Muscle of arm (tissue), 12 donors: ENCODE results near the gene LRRC26. TPM values are rescaled to one million over a fixed set of nuclear protein-coding genes. Genes with fewer than 3 reads are reported as not detected.
"Not testable (repeated sequence)": the region's sequence is repeated elsewhere in the genome, so short reads cannot be mapped to it uniquely, and the experiment has no call there.

Source experiments
- DNase-seq: peaks from one replicate; pipeline ENCODE4 v3.0.0-alpha.2; 2013
- polyA plus RNA-seq, 12 donors: library from polyadenylated mRNA; unstranded; fragments of 120-200 nt; gene quantifications; one replicate each; pipeline ENCODE4 v1.2.1, GENCODE V29; 2013; ENCODE audit not compliant: insufficient read length in 12 of 12

LRRC26 gene
- polyA plus RNA-seq, 12 donors = not detected

DNA sequence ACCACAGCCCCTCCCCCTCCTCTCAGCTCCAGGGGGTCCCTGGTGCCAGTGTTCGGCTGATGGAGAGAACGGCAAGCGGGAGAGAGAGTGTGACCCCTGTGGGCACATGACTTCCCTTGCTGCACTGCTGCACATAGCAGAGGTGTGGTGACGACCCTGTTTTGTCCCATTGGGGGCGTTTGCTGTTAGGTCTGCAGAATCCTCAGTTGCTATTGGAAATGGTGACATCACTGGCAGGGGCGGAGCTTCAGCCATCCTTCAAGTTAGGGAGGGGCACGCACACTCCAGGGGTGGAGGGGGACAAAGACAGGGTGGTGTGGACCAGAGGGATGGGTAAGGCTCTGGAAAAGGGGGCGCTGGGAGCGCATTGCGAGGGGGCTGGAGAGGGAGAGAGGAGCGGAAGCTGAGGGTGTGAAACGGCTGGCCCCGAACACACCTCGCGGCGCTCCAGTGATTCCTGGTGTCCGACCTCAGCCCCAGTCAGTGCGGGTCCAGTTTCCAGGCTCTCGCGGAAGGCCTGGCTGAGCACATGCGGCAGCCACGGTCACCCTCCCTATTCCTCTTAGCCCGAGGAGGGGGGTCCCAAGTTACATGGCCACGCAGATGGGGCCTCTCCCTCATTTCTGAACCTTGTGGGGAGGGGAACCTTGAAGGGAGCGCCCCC lies 31.7 kb downstream of the LRRC26 start:
- no peak for DNase-seq

DNA sequence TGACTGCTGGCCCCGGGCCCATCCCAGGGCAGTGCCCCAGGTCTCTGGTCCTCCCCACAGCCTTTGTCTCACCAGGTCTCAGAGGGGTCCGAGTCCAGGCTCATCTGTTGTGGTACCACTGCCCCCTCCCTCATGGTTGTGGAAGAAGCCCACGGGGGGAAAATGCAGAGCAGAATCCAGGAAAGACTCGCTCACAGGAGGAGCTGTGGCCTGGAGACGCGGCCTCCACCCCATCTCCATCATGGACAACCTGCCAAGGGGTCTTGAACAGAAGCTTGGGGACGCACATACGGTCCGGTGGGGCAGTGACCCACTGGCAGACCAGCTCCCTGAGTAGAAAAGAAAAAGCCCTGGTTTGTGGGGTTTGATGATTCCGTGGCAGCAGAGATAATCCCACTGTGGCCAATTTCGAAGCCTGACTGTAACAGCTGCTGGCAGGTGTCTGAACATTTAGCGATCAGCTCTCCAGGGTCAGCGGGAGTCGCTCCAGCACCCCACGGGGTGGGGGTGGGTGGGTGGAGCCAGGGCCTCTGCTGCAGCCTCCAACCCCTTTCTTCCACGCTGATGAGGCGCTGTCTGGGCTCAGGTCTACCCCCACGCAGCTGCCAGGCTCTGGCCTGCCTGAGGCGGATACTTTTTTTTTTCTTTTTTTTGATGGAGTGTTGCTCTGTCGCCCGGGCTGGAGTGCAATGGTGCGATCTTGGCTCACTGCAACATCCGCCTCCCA lies 32.8 kb downstream of the LRRC26 start:
- no peak for DNase-seq

DNA sequence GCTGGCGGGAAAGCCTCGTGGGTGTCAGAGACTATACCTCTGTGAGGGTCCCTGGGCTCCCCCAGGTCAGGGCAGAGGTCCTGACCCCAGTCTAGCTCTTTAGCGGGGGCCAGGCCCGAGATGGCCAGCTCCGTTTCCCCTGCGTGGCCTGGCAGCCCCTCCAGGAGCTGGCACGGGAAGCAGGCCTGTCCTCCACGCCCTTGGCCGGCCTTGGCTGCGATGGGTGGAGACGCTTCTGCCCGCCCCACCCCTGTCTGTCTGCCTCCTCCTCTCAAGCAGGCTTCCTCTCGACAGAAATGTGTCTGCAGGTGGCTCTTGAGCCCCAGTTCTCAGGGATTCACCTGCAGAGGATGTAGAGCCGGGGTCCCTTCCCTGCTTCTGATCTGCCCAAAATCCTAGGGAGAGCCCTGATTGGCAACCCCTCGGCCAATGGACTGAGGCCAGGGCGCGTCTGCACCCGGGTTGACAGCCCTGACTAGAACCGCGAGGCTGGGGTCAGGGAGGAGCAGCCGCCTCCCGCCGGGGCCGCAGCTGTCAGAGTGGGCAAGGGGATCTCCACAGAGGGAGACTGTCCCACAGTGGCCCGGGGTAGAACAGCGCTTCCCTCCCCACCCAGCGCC lies 33.5 kb downstream of the LRRC26 start:
- DNase-seq = no peak

DNA sequence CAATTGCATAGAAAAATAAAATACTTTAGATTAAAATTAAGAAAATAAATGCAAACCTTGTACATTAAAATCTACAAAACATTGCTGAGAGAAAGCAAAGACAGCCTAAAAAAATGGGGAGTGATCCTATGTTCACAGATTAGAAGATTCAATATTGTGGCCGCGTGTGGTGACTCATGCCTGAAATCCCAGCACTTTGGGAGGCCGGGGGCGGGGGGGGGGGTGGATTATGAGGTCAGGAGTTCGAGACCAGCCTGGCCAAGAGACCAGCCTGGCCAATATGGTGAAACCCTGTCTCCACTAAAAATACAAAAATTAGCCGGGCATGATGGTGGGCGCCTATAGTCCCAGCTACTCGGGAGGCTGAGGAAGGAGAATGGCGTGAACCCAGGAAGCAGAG lies 34.7 kb downstream of the LRRC26 start:
- not testable (repeated sequence) for DNase-seq

DNA sequence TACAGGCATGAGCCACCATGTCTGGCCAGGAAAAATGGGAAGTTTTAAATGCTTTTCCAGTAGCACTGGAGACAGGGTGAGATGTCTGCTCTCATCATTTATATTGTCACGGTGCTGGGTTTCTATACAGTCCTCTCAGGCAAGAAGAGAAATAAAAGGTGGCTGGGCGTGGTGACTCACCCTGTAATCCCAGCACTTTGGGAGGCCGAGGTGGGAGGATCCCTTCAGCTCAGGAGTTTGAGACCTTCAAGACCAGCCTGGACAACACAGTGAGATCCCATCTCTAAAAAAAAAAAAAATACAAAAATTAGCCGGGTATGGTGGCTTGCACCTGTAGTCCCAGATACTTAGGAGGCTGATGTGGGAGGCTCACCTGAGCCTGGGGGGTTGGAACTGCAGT lies 35.7 kb downstream of the LRRC26 start:
- no peak for DNase-seq

DNA sequence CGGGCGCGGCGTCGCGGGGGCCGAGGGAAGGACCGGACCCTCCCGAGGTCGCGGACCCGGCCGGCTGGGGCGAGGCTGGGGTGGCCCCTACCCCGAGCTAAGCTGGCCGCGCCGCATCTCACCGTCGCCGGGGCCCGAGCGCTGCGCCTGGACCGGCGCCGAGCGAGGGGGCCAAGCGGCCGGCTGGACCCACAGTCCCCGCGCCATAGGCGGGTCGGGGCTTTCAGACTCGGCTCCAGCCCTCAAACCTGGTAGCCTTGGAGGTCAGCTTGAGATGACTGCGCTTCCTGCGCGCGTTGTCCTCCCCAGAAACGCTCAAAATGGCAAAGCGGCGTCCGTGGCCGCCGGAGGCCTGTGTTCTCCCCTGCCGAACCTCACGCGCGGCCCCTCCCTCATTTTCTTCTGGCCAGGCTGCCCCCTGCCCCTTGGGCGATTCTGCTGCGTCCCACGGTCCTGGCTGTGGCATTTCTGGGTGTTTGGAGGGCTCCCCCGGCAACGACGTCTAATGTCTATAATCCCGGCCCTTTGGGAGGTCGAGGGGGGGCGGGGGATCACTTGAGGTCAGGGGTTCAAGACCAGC lies 39.6 kb downstream of the LRRC26 start:
- no peak for DNase-seq

DNA sequence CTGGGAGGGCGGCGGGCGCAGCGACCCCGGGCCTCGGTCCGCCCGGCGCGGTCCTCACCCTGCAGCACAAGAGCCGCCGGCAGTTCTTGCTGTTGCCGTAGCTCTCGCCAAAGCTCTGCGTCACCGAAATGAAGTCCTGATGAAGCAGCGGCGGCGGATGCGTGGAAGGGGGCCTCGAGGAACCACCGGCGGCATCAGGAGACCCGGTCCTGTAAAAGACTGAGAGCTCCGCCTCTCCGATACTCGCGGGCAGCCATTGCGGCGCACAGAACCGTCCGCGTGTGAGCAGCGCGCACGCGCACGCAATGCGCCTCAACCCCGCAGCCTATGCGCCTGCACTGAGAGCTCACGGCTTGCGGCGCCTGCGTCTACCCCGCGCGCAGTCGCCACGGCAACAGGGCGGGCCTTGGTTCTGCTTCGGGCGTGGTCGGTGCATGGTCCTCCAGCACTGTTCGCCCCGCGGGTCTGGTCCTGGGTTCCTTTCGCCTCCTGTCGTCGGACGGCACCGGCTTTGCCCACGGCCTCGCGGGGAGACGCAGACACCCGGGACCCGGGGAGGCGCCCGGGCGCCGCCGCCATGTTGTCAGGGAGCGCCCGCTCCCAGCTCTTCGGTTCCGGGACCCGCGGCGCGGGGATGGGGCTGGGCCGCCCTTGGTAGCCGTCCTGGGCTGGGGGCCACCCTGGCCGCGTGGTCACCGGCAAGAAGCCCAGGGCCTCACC lies 40.2 kb downstream of the LRRC26 start:
- DNase-seq = peak; percentile 85

DNA sequence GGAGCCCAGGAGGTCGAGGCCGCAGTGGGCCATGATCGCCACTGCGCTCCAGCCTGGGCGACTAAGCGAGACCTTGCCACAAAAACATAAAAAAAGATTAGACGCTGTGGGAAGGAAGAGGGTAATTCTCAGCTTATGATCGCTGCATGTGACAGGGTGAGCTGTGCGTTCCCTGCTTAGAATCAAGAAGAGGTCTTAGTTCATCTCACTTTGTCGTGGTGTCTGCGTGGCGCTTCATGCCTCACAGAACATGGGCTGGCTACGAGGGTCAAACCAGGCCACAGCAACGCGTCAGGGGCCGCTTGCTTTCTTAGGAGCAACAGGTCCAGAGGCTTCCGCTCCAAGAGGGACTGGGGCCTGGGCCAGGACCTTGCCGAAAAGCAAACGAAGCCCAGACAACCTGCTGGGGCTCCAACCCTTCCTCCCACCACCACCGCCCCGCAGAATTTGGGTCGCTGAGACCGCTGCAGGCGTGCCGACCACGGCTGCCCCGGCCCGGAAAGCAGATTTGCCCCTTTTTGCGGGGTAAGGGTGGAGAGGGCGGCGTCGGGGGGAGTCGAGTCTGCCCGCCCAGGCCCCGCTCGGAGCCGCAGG lies 40.9 kb downstream of the LRRC26 start:
- no peak for DNase-seq

DNA sequence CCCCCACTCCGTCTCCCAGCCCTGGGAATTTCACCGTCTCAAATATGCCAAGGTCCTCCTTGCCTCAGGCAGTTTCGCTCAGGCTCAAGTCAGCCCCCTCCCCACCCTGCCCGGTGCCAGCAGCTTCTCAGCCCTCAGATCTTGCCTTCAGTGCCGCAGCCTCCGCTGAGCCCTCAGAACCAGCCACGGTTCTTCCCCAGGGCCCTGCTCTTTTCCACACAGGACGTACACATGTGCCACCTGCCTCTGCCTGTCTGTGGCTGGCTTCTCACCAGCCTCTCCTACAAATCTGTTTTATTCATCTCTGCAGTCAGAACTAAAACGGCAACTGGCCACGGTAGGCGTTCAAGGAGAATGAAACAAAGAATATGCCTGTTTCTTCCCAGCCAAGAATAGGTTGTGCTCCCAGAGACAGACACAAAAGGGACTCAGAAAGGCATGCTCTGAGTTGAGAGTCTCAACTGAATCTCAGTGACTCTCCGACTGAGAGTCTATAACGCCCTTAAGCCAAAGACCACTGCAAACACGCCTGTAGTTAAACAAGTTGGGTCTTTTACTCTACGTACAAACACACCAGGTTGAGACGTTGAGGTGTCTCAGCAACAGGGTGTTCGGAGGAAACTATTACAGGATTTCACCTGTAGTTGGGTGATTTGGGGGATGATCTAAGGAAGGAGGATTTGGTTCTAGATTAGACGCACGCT lies 41.5 kb downstream of the LRRC26 start:
- no peak for DNase-seq

DNA sequence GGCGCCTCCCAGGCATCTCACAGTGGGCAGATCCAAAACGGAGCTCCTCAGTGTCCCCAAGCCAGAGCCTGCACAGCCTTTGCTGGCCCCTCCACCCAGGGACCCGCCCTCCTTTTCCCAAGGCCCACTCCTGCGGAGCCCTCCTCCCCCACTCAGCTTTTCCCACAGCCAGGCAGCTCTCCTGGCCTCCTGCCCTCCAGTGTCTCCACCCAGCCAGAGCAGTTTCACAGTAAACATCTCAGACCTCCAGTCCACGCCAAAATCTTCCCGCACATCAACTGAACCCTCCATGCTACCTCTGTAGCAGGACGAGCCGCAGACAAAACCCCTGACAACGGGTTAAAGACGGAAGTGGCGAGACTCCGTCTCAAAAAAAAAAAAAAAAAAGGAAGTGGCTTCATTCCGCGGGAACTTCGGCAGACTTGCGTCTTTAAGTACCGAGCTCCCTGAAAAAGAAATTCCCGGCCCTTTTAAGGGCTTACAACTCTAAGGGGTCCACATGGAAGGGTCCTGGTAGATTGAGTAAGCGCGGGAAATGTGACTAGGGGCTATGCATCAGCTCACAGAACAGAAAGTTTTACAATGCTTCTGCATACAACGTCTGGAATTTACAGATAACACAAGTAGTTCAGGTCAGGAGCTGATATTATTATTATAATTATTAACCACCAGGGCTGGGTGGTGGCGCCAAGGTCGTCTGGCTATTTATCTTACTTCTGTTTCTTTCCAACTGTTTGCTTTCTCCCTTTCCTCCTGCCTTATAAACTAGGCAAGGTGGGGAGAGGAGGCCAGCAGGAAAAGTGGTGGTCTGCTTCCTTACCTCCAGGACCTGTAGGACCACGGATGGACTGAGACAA lies 42.3 kb downstream of the LRRC26 start:
- no peak for DNase-seq

DNA sequence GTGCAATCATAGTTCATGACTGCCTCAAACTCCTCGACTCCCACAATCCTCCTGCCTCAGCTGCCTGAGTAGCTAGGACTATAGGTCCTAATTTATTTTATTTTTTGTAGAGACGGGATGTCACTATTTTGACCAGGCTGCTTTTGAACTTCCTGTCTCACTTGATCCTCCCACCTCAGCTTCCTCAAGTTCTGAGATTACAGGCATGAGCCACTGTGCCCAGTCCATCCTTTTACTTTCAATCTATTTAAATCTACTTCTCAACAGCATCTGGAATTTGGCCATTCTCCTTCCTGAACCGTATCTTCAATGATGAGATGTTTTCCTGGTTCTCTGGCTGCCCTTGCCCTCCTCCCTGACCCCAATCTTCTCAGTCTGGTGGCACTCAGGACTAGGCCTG lies 43.1 kb downstream of the LRRC26 start:
- DNase-seq = no peak

DNA sequence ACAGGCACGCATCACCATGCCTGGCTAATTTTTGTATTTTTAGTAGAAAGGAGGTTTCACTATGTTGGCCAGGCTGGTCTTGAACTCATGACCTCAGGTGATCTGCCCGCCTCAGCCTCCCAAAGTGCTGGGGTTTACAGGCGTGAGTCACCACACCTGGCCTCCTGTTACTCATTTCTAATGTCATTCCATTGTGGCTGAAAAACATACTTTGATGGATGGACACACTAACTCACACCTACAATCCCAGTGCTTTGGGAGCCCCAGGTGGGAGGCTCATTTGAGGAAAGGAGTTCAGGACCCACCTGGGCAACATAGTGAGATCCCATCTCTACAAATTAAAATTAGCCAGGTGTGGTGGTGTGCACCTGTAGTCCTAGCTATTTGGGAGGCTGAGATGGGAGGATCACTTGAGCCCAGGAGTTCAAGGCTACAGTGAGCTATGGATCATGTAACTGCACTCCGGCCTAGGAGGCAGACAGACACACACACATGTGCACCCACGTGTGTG lies 45.8 kb downstream of the LRRC26 start:
- DNase-seq = not testable (repeated sequence)

DNA sequence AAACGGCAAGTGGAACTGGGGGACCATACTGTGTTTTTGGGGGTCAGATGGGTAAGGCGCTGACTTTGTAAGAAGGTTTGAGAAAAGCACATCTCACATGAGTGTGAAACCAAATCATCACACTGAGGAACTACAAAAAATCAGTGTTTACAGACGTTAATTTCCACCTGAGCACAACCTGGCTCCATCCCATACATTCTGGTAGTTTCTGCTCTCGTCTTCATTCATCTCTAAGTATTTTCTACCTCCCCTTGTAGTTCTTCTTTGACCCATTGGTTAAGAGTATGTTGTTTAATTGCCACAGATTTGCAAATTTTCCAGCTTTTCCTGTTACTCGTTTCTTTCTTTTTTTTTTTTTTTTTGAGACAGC lies 46.4 kb downstream of the LRRC26 start:
- no peak for DNase-seq

DNA sequence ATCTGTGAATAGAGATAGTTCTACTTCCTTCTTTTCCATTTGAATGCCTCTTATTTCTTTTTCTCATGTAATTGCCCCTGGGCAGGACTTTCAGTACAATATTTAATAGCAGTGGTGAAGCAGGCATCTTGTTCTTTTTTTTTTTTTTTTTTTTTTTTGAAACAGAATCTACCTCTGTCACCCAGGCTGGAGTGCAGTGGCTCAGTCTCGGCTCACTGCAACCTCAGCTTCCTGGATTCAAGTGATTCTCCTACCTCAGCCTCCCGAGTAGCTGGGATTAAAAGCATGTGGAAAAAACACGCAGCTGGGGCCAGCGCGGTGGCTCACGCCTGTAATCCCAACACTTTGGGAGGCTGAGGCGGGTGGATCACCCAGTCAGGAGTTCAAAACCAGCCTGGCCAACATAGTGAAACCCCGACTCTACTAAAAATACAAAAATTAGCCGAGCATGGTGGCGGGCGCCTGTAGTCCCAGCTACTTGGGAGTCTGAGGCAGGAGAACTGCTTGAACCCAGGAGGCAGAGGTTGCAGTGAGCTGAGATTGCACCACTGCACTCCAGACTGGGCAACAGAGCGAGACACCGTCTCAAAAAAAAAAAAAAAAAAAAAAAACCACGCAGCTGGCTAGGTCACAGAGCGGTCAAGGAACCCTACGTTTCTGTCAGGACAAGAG lies 46.9 kb downstream of the LRRC26 start:
- DNase-seq = not testable (repeated sequence)

DNA sequence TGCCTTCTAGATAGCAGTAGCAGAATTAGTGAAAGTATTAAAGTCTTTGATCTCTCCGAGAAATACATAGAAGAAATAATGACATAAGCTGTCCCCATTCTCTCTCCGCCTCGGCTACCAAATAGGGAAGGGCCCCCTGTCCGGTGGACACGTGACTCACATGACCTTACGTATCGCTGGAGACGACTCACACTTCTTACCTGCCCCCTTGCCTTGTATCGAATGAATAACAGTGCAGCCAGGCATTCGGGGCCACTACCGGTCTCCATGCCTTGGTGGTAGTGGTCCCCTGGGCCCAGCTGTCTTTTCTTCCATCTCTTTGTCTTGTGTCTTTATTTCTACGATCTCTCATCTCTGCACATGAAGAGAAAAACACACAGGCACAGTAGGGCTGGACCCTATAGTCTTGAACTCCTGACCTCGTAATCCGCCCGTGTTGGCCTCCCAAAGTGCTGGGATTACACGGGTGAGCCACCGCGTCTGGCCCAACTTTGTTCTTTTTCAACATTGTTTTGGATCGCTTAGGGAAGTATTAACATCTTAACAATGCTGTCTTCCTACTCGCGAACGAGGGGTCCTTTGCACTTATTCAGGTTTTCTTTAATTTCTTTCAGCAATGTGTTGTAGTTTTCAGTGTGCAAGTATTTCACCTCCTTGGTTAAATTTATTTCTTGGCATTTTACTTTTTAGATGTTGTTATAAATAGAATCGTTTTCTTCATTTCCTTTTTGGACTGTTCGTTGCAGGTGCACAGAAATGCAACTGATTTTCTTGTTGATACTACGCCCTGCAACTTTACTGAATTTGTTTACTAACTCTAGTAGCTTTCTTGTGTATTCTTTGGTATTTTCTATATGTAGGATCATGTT lies 47.7 kb downstream of the LRRC26 start:
- DNase-seq = not testable (repeated sequence)
